WTC11 (cell line): ENCODE data around the gene FHIT. TPM values are rescaled to one million over a fixed set of nuclear protein-coding genes. Genes with fewer than 3 reads are reported as not detected.

Experiments
- ATAC-seq: fragments of 200-7000 bp; cut with Tn5 transposase; 2 replicates; pipeline ENCODE4 v1.10.0; 2021; ENCODE audit warnings: mild to moderate bottlenecking, moderate library complexity
- CTCF ChIA-PET: fragments of 300-600 bp; sonication (Branson Sonifier 250); formaldehyde crosslinking; loops from one replicate; lab custom pipeline; 2021; ENCODE audit warnings: antibody characterized with exemption; lab: Charles Lee
- POLR2A ChIA-PET: fragments of 350-600 bp; sonication (Branson Sonifier 250); formaldehyde crosslinking; loops from one replicate; lab custom pipeline; 2021; ENCODE audit warnings: antibody characterized with exemption; lab: Charles Lee
- DNase-seq: peaks from one replicate; pipeline ENCODE4 v3.0.0; 2021; ENCODE audit warnings: low spot score
- H3K27ac Mint-ChIP-seq: 2 replicates; pipeline ENCODE4 v1.8.0; 2021; ENCODE audit warnings: mixed read lengths
- H3K27me3 Mint-ChIP-seq: 2 replicates; pipeline ENCODE4 v1.8.0; 2021; ENCODE audit warnings: low read depth, mild to moderate bottlenecking, moderate library complexity, mixed read lengths
- H3K36me3 Mint-ChIP-seq: 2 replicates; pipeline ENCODE4 v1.8.0; 2021; ENCODE audit warnings: mixed read lengths
- H3K4me1 Mint-ChIP-seq: 2 replicates; pipeline ENCODE4 v1.8.0; 2022; ENCODE audit warnings: mixed read lengths
- H3K4me3 Mint-ChIP-seq: 2 replicates; pipeline ENCODE4 v1.8.0; 2021; ENCODE audit warnings: mild to moderate bottlenecking, moderate library complexity, mixed read lengths
- H3K9me3 Mint-ChIP-seq: 2 replicates; pipeline ENCODE4 v1.8.0; 2021; ENCODE audit warnings: mixed read lengths
- FOXJ3 ChIP-seq: sonication (generic); formaldehyde crosslinking; IDR thresholded peaks from 2 replicates; pipeline ENCODE4 v1.9.0; 2021; ENCODE audit warnings: missing genetic modification reagents, mild to moderate bottlenecking, borderline replicate concordance
- HMGA2 ChIP-seq: fragments of 250-450 bp; sonication (Bioruptor Pico); IDR thresholded peaks from 2 replicates; pipeline ENCODE4 v1.4.0; 2021; ENCODE audit warnings: mild to moderate bottlenecking, moderate library complexity
- IRF2 ChIP-seq: sonication (generic); formaldehyde crosslinking; IDR thresholded peaks from 2 replicates; pipeline ENCODE4 v1.8.0; 2022; ENCODE audit warnings: low read depth, missing genetic modification reagents, borderline replicate concordance
- JAZF1 ChIP-seq: fragments of 250-450 bp; sonication (Bioruptor Pico); IDR thresholded peaks from 2 replicates; pipeline ENCODE4 v1.9.0; 2021; ENCODE audit warnings: moderate library complexity, mild to moderate bottlenecking, inconsistent platforms
- OVOL2 ChIP-seq: fragments of 250-450 bp; sonication (Bioruptor Pico); IDR thresholded peaks from 2 replicates; pipeline ENCODE4 v1.9.0; 2021; ENCODE audit warnings: mild to moderate bottlenecking, borderline replicate concordance
- SMAD3 ChIP-seq: sonication (generic); formaldehyde crosslinking; IDR thresholded peaks from 2 replicates; pipeline ENCODE4 v1.8.0; 2022; ENCODE audit warnings: missing genetic modification reagents, mild to moderate bottlenecking, borderline replicate concordance
- SOX15 ChIP-seq: fragments of 250-450 bp; sonication (Bioruptor Pico); IDR thresholded peaks from 2 replicates; pipeline ENCODE4 v1.9.0; 2021; ENCODE audit warnings: mild to moderate bottlenecking
- ZBTB21 ChIP-seq: sonication (generic); formaldehyde crosslinking; IDR thresholded peaks from 2 replicates; pipeline ENCODE4 v1.8.1; 2023; ENCODE audit warnings: mild to moderate bottlenecking, missing genetic modification reagents, borderline replicate concordance
- ZNF138 ChIP-seq: sonication (generic); formaldehyde crosslinking; conservative IDR thresholded peaks from 2 replicates; pipeline ENCODE4 v1.8.1; 2022; ENCODE audit warnings: mild to moderate bottlenecking, moderate library complexity, missing genetic modification reagents
- ZNF263 ChIP-seq: sonication (generic); formaldehyde crosslinking; IDR thresholded peaks from 2 replicates; pipeline ENCODE4 v1.8.1; 2022; ENCODE audit warnings: low read depth, mild to moderate bottlenecking, moderate library complexity, missing genetic modification reagents
- ZNF416 ChIP-seq: fragments of 250-450 bp; sonication (Bioruptor Pico); IDR thresholded peaks from 2 replicates; pipeline ENCODE4 v1.9.0; 2021; ENCODE audit warnings: mild to moderate bottlenecking, inconsistent platforms
- ZNF671 ChIP-seq: fragments of 250-450 bp; sonication (Bioruptor Pico); IDR thresholded peaks from 2 replicates; pipeline ENCODE4 v1.8.0; 2021; ENCODE audit warnings: mild to moderate bottlenecking
- total RNA-seq: library from RNA; stranded (reverse); gene quantifications from 3 replicates; pipeline ENCODE4 v1.2.3, GENCODE V29; 2021
- TF ChIP-seq, protein P1 (sequence below): sonication (generic); formaldehyde crosslinking; IDR thresholded peaks from 2 replicates; pipeline ENCODE4 v1.8.1; 2022; ENCODE audit warnings: missing genetic modification reagents, borderline replicate concordance
- TF ChIP-seq, protein P2 (sequence below): fragments of 250-450 bp; sonication (Bioruptor Pico); IDR thresholded peaks from 2 replicates; pipeline ENCODE4 v2.1.2; 2022; ENCODE audit warnings: mild to moderate bottlenecking, moderate library complexity
- TF ChIP-seq, protein P3 (sequence below): sonication (generic); formaldehyde crosslinking; IDR thresholded peaks from 2 replicates; pipeline ENCODE4 v1.8.1; 2023; ENCODE audit warnings: mild to moderate bottlenecking, missing genetic modification reagents, moderate library complexity
- TF ChIP-seq, protein P4 (sequence below): fragments of 250-450 bp; sonication (Bioruptor Pico); IDR thresholded peaks from 2 replicates; pipeline ENCODE4 v1.9.0; 2021; ENCODE audit warnings: mild to moderate bottlenecking
- TF ChIP-seq, protein P5 (sequence below): sonication (generic); formaldehyde crosslinking; IDR thresholded peaks from 2 replicates; pipeline ENCODE4 v1.8.0; 2022; ENCODE audit warnings: missing genetic modification reagents
- TF ChIP-seq, protein P6 (sequence below): sonication (generic); formaldehyde crosslinking; IDR thresholded peaks from 2 replicates; pipeline ENCODE4 v1.8.0; 2022; ENCODE audit warnings: mild to moderate bottlenecking, missing genetic modification reagents
- TF ChIP-seq, protein P7 (sequence below): fragments of 250-450 bp; sonication (Bioruptor Pico); IDR thresholded peaks from 2 replicates; pipeline ENCODE4 v1.9.0; 2021; ENCODE audit warnings: mild to moderate bottlenecking, borderline replicate concordance

FHIT gene
- total RNA-seq, 1 experiment from 2014 or later, result 2.6 TPM

DNA sequence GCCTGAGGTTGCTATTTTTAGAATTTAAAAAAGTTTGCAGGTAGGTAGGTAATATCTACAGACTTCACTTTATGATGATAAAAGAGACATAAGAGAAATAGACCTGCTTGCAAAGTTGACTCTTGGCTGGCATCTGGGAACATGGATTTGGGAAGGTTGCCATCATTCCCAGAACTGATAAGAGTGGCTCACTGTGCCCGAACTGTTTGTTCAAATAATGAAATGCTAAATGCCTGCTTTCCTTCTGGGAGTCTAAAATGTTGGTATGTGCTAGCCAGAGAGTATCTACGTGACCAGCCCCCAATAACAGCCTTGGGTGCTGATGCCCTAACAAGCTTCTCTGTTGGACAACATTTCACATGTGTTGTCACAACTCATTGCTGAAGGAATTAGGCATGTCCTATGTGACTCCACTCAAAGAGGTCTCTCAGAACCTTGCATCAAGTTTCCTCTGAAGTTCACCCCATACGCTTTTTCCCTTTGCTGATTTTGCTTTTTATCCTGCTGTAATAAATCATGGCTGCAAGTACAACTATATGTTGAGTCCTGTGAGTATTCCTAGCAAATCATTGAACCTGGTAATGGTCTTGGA is 95.5 kb downstream of the FHIT start:
- H3K4me3 Mint-ChIP-seq, result no peak overlapping the region
- no peaks in the 10 kb centered on the region for H3K36me3 Mint-ChIP-seq
- H3K4me1 Mint-ChIP-seq, result peaks cover 33% of the 10 kb centered on the region
- DNase-seq (no peak), ATAC-seq (no peak)
- ChIA-PET CTCF (no interaction called here), POLR2A (no interaction called here)
- H3K9me3 Mint-ChIP-seq, result peaks cover 3% of the 10 kb centered on the region
- no peaks in the 10 kb centered on the region for H3K27me3 Mint-ChIP-seq
- TF ChIP-seq, protein P1, sequence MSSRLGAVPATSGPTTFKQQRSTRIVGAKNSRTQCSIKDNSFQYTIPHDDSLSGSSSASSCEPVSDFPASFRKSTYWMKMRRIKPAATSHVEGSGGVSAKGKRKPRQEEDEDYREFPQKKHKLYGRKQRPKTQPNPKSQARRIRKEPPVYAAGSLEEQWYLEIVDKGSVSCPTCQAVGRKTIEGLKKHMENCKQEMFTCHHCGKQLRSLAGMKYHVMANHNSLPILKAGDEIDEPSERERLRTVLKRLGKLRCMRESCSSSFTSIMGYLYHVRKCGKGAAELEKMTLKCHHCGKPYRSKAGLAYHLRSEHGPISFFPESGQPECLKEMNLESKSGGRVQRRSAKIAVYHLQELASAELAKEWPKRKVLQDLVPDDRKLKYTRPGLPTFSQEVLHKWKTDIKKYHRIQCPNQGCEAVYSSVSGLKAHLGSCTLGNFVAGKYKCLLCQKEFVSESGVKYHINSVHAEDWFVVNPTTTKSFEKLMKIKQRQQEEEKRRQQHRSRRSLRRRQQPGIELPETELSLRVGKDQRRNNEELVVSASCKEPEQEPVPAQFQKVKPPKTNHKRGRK (CRISPR knock-in tag), result no peak
- TF ChIP-seq OVOL2 (CRISPR knock-in tag) (no peak), JAZF1 (CRISPR knock-in tag) (no peak), ZNF138 (CRISPR knock-in tag) (no peak), ZBTB21 (CRISPR knock-in tag) (no peak), ZNF416 (CRISPR knock-in tag) (no peak), SMAD3 (no peak), IRF2 (CRISPR knock-in tag) (no peak), FOXJ3 (CRISPR knock-in tag) (no peak), HMGA2 (CRISPR knock-in tag) (no peak), ZNF263 (CRISPR knock-in tag) (no peak), ZNF671 (CRISPR knock-in tag) (no peak), SOX15 (CRISPR knock-in tag) (no peak)
- TF ChIP-seq, protein P2, sequence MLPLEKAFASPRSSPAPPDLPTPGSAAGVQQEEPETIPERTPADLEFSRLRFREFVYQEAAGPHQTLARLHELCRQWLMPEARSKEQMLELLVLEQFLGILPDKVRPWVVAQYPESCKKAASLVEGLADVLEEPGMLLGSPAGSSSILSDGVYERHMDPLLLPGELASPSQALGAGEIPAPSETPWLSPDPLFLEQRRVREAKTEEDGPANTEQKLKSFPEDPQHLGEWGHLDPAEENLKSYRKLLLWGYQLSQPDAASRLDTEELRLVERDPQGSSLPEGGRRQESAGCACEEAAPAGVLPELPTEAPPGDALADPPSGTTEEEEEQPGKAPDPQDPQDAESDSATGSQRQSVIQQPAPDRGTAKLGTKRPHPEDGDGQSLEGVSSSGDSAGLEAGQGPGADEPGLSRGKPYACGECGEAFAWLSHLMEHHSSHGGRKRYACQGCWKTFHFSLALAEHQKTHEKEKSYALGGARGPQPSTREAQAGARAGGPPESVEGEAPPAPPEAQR (CRISPR knock-in tag), result no peak
- TF ChIP-seq, protein P3, sequence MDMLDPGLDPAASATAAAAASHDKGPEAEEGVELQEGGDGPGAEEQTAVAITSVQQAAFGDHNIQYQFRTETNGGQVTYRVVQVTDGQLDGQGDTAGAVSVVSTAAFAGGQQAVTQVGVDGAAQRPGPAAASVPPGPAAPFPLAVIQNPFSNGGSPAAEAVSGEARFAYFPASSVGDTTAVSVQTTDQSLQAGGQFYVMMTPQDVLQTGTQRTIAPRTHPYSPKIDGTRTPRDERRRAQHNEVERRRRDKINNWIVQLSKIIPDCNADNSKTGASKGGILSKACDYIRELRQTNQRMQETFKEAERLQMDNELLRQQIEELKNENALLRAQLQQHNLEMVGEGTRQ (CRISPR knock-in tag), result no peak
- TF ChIP-seq, protein P4, sequence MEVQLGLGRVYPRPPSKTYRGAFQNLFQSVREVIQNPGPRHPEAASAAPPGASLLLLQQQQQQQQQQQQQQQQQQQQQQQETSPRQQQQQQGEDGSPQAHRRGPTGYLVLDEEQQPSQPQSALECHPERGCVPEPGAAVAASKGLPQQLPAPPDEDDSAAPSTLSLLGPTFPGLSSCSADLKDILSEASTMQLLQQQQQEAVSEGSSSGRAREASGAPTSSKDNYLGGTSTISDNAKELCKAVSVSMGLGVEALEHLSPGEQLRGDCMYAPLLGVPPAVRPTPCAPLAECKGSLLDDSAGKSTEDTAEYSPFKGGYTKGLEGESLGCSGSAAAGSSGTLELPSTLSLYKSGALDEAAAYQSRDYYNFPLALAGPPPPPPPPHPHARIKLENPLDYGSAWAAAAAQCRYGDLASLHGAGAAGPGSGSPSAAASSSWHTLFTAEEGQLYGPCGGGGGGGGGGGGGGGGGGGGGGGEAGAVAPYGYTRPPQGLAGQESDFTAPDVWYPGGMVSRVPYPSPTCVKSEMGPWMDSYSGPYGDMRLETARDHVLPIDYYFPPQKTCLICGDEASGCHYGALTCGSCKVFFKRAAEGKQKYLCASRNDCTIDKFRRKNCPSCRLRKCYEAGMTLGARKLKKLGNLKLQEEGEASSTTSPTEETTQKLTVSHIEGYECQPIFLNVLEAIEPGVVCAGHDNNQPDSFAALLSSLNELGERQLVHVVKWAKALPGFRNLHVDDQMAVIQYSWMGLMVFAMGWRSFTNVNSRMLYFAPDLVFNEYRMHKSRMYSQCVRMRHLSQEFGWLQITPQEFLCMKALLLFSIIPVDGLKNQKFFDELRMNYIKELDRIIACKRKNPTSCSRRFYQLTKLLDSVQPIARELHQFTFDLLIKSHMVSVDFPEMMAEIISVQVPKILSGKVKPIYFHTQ (CRISPR knock-in tag), result no peak
- TF ChIP-seq, protein P5, sequence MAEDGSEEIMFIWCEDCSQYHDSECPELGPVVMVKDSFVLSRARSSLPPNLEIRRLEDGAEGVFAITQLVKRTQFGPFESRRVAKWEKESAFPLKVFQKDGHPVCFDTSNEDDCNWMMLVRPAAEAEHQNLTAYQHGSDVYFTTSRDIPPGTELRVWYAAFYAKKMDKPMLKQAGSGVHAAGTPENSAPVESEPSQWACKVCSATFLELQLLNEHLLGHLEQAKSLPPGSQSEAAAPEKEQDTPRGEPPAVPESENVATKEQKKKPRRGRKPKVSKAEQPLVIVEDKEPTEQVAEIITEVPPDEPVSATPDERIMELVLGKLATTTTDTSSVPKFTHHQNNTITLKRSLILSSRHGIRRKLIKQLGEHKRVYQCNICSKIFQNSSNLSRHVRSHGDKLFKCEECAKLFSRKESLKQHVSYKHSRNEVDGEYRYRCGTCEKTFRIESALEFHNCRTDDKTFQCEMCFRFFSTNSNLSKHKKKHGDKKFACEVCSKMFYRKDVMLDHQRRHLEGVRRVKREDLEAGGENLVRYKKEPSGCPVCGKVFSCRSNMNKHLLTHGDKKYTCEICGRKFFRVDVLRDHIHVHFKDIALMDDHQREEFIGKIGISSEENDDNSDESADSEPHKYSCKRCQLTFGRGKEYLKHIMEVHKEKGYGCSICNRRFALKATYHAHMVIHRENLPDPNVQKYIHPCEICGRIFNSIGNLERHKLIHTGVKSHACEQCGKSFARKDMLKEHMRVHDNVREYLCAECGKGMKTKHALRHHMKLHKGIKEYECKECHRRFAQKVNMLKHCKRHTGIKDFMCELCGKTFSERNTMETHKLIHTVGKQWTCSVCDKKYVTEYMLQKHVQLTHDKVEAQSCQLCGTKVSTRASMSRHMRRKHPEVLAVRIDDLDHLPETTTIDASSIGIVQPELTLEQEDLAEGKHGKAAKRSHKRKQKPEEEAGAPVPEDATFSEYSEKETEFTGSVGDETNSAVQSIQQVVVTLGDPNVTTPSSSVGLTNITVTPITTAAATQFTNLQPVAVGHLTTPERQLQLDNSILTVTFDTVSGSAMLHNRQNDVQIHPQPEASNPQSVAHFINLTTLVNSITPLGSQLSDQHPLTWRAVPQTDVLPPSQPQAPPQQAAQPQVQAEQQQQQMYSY (CRISPR knock-in tag), result no peak
- TF ChIP-seq, protein P6, sequence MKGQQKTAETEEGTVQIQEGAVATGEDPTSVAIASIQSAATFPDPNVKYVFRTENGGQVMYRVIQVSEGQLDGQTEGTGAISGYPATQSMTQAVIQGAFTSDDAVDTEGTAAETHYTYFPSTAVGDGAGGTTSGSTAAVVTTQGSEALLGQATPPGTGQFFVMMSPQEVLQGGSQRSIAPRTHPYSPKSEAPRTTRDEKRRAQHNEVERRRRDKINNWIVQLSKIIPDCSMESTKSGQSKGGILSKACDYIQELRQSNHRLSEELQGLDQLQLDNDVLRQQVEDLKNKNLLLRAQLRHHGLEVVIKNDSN (CRISPR knock-in tag), result no peak
- TF ChIP-seq, protein P7, sequence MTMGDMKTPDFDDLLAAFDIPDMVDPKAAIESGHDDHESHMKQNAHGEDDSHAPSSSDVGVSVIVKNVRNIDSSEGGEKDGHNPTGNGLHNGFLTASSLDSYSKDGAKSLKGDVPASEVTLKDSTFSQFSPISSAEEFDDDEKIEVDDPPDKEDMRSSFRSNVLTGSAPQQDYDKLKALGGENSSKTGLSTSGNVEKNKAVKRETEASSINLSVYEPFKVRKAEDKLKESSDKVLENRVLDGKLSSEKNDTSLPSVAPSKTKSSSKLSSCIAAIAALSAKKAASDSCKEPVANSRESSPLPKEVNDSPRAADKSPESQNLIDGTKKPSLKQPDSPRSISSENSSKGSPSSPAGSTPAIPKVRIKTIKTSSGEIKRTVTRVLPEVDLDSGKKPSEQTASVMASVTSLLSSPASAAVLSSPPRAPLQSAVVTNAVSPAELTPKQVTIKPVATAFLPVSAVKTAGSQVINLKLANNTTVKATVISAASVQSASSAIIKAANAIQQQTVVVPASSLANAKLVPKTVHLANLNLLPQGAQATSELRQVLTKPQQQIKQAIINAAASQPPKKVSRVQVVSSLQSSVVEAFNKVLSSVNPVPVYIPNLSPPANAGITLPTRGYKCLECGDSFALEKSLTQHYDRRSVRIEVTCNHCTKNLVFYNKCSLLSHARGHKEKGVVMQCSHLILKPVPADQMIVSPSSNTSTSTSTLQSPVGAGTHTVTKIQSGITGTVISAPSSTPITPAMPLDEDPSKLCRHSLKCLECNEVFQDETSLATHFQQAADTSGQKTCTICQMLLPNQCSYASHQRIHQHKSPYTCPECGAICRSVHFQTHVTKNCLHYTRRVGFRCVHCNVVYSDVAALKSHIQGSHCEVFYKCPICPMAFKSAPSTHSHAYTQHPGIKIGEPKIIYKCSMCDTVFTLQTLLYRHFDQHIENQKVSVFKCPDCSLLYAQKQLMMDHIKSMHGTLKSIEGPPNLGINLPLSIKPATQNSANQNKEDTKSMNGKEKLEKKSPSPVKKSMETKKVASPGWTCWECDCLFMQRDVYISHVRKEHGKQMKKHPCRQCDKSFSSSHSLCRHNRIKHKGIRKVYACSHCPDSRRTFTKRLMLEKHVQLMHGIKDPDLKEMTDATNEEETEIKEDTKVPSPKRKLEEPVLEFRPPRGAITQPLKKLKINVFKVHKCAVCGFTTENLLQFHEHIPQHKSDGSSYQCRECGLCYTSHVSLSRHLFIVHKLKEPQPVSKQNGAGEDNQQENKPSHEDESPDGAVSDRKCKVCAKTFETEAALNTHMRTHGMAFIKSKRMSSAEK (CRISPR knock-in tag), result no peak
- no peak overlapping the region for H3K27ac Mint-ChIP-seq
